ENCODE measurements around the gene TBCA. TPM values are rescaled to one million over a fixed set of nuclear protein-coding genes. Genes with fewer than 3 reads are reported as not detected.

Gene TBCA
- total RNA-seq, 1 experiment from 2014 or later = 317 TPM

DNA sequence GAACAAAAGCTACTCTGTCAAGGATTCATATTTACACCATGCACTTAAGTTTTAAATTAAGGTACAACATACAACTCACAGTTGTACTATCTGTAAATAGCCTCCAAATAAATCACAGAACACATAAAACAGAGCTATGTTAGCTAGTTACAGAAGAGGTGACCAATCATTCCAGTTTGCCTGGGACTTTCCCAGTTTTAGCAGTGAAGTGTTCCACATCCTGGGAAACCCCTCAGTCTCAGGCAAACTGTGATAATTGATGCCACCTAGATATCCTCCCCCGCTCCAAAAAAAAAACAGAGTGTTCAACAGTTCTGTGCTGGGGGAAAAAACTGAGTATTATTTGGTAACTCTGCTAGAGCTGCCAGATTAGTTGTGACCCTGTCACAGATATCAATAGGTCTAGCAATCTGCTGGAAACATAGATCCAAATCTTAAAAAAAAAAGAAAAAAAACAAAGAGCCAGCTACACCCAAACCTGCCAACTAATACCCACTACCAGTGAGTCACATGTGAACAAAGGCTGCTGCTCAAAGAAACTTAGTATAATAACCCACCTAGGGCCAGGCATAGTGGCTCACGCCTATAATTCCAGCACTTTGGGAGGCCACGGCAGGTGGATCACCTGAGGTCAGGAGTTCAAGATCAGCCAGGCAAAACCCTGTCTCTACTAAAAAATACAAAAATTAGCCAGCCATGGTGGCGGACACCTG lies 5.7 kb downstream of the TBCA start (continued):
- no peak for TF ChIP-seq TCF7L2 (IDR thresholded peaks at IDR 0.05; ENCODE audit: borderline replicate concordance, extremely low read depth, insufficient read depth, insufficient read length)

- Histone ChIP-seq H3K27ac (ENCODE audit: low read depth, low read length) (no peak overlapping the region), H3K4me1 (ENCODE audit: control insufficient read depth in 1 of 2, insufficient read depth in 2 of 2, low read length in 2 of 2) (peaks cover 0 to 8% of the 10 kb centered on the region in 2 experiments; a peak in 1 of 4 replicates), H3K9me2 (ENCODE audit: insufficient read depth) (no peaks in the 10 kb centered on the region), H3K4me2 (ENCODE audit: low read length) (no peak overlapping the region), H3K27me3 (ENCODE audit: insufficient read depth, low read length) (no peaks in the 10 kb centered on the region), H2AFZ (ENCODE audit: low read depth, low read length, poor library complexity, severe bottlenecking) (no peak overlapping the region), H3K9ac (ENCODE audit: low read length) (no peak overlapping the region), H3K79me2 (ENCODE audit: insufficient read depth, low read length) (peaks cover 99% of the 10 kb centered on the region), H3K36me3 (ENCODE audit: control insufficient read depth in 1 of 2, insufficient read depth in 2 of 2, low read length in 2 of 2) (peaks cover 8 to 18% of the 10 kb centered on the region in 2 experiments), H3K9me3 (ENCODE audit: control insufficient read depth in 1 of 2, insufficient read depth in 1 of 2, low read depth in 1 of 2, low read length in 2 of 2) (no peaks in the 10 kb centered on the region), H4K20me1 (ENCODE audit: insufficient read depth) (peaks cover 26% of the 10 kb centered on the region; the same call in 1 of the 2 replicates), H3K4me3 (replicated peaks in 1 of 2; ENCODE audit: low read depth in 1 of 2, low read length in 2 of 2) (no peak overlapping the region)
- no peak for ATAC-seq
- intact Hi-C loops (cut with micrococcal nuclease) = no loop called here
- no peak for DNase-seq (ENCODE audit: low read depth, low spot score)
- BruUV-seq (replicated peaks) = no TSS peak
- CTCF ChIA-PET = no interaction called here
- POLR2A ChIA-PET = no interaction called here
- TF ChIP-seq ELF1 (IDR thresholded peaks at IDR 0.05; ENCODE audit: borderline replicate concordance, low read depth) = no peak
- RAD21 ChIA-PET (ENCODE audit: low non-redundant PET in 1 of 2, low total read pairs in 2 of 2, uncharacterized antibody in 2 of 2, unreplicated experiment in 2 of 2) = no interaction called here
Observed at GRCh38 chr5:77768978-77769377, 7.2 kb downstream of the TBCA start.

DNA sequence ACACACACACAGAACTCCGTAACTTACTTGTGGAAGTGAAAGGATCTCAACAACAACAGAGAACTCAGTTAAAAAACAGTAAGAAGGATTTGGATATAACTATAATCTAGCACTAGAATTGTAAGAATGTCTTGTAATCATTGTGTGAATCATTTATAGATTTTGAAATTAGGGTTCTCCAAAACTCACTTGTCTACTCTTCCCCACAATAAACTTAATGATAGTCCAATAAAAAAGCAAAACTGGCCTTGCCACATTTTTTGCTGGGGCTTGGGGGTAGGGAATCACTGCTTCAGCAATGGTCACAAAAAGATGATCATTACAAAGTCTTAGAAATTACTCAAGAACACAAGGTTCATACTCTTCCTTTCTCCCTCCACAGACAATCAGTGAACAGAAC lies 8.8 kb downstream of the TBCA start:
- RAD21 ChIA-PET (ENCODE audit: low non-redundant PET in 1 of 2, low total read pairs in 2 of 2, uncharacterized antibody in 2 of 2, unreplicated experiment in 2 of 2) = no interaction called here

More for the DNA sequence above, 8.8 kb downstream of the TBCA start:
- no peak for DNase-seq (ENCODE audit: low read depth, low spot score)
- peaks cover 99% of the 10 kb centered on the region for H3K79me2 ChIP-seq (ENCODE audit: insufficient read depth, low read length)
- no peak overlapping the region for H2AFZ ChIP-seq (ENCODE audit: low read depth, low read length, poor library complexity, severe bottlenecking)
- no peak overlapping the region for H3K27ac ChIP-seq (ENCODE audit: low read depth, low read length)
- H3K9ac ChIP-seq (ENCODE audit: low read length) = no peak overlapping the region
- H3K4me2 ChIP-seq (ENCODE audit: low read length) = no peak overlapping the region
- H3K27me3 ChIP-seq (ENCODE audit: insufficient read depth, low read length) = no peaks in the 10 kb centered on the region
- ChIA-PET POLR2A (no interaction called here), CTCF (no interaction called here)
- no TSS peak for BruUV-seq (replicated peaks)
- no peak for ATAC-seq
- peaks cover 0 to 8% of the 10 kb centered on the region in 2 experiments; a peak in 1 of 4 replicates for H3K4me1 ChIP-seq (ENCODE audit: control insufficient read depth in 1 of 2, insufficient read depth in 2 of 2, low read length in 2 of 2)
- H3K9me2 ChIP-seq (ENCODE audit: insufficient read depth) = no peaks in the 10 kb centered on the region
- intact Hi-C loops (cut with micrococcal nuclease) = no loop called here
- H3K4me3 ChIP-seq (replicated peaks in 1 of 2; ENCODE audit: low read depth in 1 of 2, low read length in 2 of 2) = no peak overlapping the region
- TF ChIP-seq JUND (IDR thresholded peaks at IDR 0.05) = no peak
- no peak for TF ChIP-seq ZNF274 (IDR thresholded peaks at IDR 0.05; ENCODE audit: low read depth, low read length)
- no peak for TF ChIP-seq ATF3 (IDR thresholded peaks at IDR 0.05)
- TF ChIP-seq, protein P1, sequence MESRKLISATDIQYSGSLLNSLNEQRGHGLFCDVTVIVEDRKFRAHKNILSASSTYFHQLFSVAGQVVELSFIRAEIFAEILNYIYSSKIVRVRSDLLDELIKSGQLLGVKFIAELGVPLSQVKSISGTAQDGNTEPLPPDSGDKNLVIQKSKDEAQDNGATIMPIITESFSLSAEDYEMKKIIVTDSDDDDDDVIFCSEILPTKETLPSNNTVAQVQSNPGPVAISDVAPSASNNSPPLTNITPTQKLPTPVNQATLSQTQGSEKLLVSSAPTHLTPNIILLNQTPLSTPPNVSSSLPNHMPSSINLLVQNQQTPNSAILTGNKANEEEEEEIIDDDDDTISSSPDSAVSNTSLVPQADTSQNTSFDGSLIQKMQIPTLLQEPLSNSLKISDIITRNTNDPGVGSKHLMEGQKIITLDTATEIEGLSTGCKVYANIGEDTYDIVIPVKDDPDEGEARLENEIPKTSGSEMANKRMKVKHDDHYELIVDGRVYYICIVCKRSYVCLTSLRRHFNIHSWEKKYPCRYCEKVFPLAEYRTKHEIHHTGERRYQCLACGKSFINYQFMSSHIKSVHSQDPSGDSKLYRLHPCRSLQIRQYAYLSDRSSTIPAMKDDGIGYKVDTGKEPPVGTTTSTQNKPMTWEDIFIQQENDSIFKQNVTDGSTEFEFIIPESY (IDR thresholded peaks at IDR 0.05; ENCODE audit: extremely low read depth, insufficient replicate concordance, low read length) = no peak
- TF ChIP-seq RAD21 (IDR thresholded peaks at IDR 0.05; ENCODE audit: low read depth) = no peak
- H3K9me3 ChIP-seq (ENCODE audit: control insufficient read depth in 1 of 2, insufficient read depth in 1 of 2, low read depth in 1 of 2, low read length in 2 of 2) = no peaks in the 10 kb centered on the region
- H3K36me3 ChIP-seq (ENCODE audit: control insufficient read depth in 1 of 2, insufficient read depth in 2 of 2, low read length in 2 of 2) = peaks cover 4 to 14% of the 10 kb centered on the region in 2 experiments; a peak in 2 of 4 replicates
- H4K20me1 ChIP-seq (ENCODE audit: insufficient read depth) = peaks cover 28% of the 10 kb centered on the region; the same call in 1 of the 2 replicates

Measured in HCT116 (cell line).